ENCODE data around the gene IFNB1. TPM values are rescaled to one million over a fixed set of nuclear protein-coding genes. Genes with fewer than 3 reads are reported as not detected.

Gene IFNB1
- total RNA-seq, 1 donor, result not detected

- no peak for TF ChIP-seq CTCF (IDR thresholded peaks at IDR 0.05; ENCODE audit: insufficient read depth, low read length)
- H3K4me3 ChIP-seq (ENCODE audit: low read depth, low read length), result no peak overlapping the region
- no peak for DNase-seq (ENCODE audit: low read depth)
Measured at GRCh38 chr9:21104787-21105186, 27.0 kb upstream of the IFNB1 start.

- no peak overlapping the region for H3K4me3 ChIP-seq (ENCODE audit: low read depth, low read length)
Measured at GRCh38 chr9:21102305-21102704, 24.6 kb upstream of the IFNB1 start.

DNA sequence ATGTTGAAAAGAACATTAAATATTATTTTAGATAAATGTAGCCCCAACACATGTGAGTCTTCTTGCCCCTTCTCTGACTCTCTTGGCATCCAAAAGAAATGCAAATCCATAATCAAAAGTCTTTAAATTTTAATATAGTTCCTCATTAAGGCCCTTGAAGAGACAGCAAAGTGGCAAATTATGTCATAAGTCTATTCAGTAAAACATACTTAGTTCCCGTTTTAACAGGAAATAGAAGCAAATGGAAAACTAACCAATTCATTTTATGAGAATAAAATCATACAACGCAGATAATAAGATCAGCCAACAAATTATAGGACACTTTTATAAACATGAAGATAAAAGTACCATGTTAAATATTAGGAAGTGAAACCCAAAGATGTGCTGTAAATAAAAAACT, 20.1 kb upstream of the IFNB1 start:
- DNase-seq (ENCODE audit: low read depth), result no peak
- H3K4me3 ChIP-seq (ENCODE audit: low read depth, low read length), result no peak overlapping the region
- TF ChIP-seq CTCF (IDR thresholded peaks at IDR 0.05; ENCODE audit: insufficient read depth, low read length), result no peak

More at GRCh38 chr9:21102305-21102704, 24.6 kb upstream of the IFNB1 start:
- DNase-seq (ENCODE audit: low read depth), result peak; percentile 5
- no peak for TF ChIP-seq CTCF (IDR thresholded peaks at IDR 0.05; ENCODE audit: insufficient read depth, low read length)

- TF ChIP-seq CTCF (IDR thresholded peaks at IDR 0.05; ENCODE audit: insufficient read depth, low read length), result no peak
- no peak overlapping the region for H3K4me3 ChIP-seq (ENCODE audit: low read depth, low read length)
- peak; percentile 47 for DNase-seq (ENCODE audit: low read depth)
Measured at GRCh38 chr9:21096901-21097255, 19.1 kb upstream of the IFNB1 start.

GRCh38 chr9:21096172-21096900, 18.6 kb upstream of the IFNB1 start:
- TF ChIP-seq CTCF (IDR thresholded peaks at IDR 0.05; ENCODE audit: insufficient read depth, low read length), result no peak
- peak overlapping the region; percentile 13 for H3K4me3 ChIP-seq (ENCODE audit: low read depth, low read length)
- peak; percentile 86 for DNase-seq (ENCODE audit: low read depth)

DNA sequence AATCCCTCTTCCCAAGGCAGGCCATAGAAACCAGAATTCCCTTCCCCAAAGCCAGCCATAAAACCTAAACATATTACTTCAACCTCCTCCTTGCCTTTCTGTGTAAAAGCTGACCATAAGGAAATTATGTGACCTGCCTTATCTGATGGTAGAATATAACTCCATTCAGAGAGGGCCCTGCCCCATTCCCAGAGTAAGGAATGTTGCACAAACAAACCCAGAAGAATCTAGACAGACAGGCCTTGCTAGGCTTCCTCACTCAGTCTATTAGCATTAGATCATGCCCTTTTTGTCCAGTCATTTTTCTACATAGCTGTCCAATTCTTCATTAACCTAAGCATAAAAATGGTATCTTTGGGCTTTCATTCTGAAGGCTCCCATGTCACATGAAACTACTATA, 17.8 kb upstream of the IFNB1 start:
- DNase-seq (ENCODE audit: low read depth), result peak; percentile 12
- no peak for TF ChIP-seq CTCF (IDR thresholded peaks at IDR 0.05; ENCODE audit: insufficient read depth, low read length)
- H3K4me3 ChIP-seq (ENCODE audit: low read depth, low read length), result no peak overlapping the region

GRCh38 chr9:21086538-21086937, 8.8 kb upstream of the IFNB1 start:
- DNase-seq (ENCODE audit: low read depth), result no peak
- no peak for TF ChIP-seq CTCF (IDR thresholded peaks at IDR 0.05; ENCODE audit: insufficient read depth, low read length)
- H3K4me3 ChIP-seq (ENCODE audit: low read depth, low read length), result no peak overlapping the region

Data from fibroblast of the aortic adventitia (primary cell).